DMS 273 (cell line): ENCODE measurements around the gene GYPC.
"Not testable (repeated sequence)": the region's sequence is repeated elsewhere in the genome, so short reads cannot be mapped to it uniquely, and the experiment has no call there.

Experiments used
- DNase-seq: peaks from one replicate; lab custom pipeline; 2025; ENCODE audit not compliant: unreplicated experiment; lab: John Stamatoyannopoulos, UW

The GYPC gene

DNA sequence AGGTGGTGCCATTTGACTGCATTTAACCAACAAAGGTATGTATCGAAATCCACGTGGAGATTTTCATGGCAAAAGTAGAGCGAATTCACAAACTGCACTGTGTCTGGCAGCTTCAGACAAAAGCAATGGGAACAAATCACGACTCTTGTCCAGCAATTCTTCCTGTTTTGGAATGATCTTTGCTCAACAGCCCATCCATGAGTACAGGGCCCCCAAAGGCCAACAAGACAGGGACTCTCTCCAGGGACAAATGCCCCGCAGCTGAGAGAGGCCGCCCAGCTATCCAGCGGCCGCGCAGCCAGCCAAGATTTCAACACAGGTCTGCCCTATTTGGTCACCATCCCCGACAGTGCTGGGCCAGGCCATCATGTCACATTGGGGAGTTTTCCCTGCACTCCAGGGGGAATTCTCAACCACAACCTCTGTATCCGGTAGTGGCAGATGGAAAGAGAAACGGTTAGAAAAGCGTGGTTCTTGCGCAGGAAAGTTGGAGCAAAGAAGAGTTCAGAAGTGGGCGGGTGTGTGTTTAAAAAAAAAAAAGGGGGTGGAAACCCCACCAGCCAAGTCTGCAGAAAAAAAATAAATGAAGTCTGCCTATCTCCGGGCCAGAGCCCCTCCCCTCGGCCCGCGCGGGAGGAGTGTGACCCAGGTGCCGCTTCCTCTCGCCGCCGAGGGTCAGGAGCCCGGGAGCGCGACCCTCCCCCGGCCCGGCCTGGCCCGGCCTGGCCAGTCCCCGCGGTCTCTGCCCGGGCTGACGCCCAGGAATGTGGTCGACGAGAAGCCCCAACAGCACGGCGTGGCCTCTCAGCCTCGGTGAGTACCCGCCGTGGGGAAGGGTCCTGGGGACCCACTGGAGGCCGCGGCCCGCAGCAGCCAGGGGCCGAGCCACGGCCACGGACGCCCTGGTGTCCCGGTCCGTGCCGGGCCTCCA, at the start of gene GYPC:
Gene GYPC (plus strand): TSS at position 659 of the 931 bp plus-strand sequence. CDS start 106 bp downstream, at position 765.
- peak; percentile 44 for DNase-seq

- no peak for DNase-seq
Observed at GRCh38 chr2:126614524-126615227, 41.3 kb upstream of the GYPC start.

DNA sequence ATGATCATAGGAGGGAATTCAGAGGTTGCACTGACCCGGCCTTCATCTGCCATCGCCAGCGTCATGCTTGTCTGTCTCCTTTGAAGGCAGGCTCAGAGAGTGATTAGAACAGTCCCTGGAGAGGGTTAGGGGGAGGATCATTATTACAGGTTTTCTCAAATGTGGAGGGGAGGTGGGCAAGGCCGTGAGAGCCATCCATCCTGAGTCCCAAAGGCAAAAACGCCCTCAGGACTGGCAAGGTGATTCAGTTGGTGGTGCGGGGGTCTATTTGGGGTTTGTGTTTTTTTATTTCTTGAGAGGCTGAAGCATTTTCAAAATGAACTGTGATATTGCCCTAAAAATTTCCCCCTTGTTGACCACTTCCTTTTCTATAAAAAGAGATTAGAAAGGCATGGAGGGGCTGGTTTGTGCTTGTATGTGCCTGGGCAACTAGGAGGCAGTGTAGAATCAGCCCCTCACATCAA, 39.3 kb upstream of the GYPC start:
- DNase-seq = no peak

DNA sequence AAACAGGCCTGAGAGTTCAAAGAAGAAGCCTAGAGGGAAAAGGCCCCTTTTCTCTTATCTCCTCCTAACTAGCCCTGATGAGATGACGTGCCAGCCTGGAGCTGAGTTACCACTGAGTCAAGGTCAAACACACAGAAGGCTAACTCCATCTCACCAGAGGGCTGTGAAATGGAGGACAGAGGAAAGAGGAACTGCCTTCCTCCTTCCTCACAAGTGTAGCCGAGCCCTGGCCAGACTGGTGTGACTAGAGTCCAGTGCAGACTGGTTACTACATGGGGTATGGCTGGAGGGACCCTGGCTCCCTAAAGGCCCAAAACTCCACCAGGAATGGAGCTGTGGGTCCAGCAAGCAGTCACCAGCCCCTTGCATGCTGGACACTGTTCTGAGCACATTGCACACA, 35.7 kb upstream of the GYPC start:
- no peak for DNase-seq

DNA sequence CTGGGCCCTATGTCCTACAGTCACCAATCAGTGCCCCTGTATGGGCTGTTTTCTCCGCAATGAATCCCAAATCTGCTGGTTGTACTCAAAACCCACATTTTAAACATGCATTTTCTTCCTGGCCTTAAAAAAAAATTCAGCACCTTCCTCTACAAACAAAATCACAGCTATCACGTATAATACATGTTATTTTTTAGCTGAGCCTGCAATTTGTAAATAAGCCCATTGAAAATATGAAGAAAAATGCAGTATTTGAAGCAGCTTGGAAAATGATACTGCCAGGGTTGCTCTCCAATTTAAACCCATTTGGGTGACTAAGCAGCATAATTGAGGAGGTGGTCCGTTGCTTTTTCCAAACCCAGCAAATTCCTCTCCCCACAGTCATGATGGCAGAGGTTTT, 33.0 kb upstream of the GYPC start:
- no peak for DNase-seq

GRCh38 chr2:126627643-126628042, 28.3 kb upstream of the GYPC start:
- no peak for DNase-seq

GRCh38 chr2:126634273-126634861, 21.6 kb upstream of the GYPC start:
- peak; percentile 47 for DNase-seq

DNA sequence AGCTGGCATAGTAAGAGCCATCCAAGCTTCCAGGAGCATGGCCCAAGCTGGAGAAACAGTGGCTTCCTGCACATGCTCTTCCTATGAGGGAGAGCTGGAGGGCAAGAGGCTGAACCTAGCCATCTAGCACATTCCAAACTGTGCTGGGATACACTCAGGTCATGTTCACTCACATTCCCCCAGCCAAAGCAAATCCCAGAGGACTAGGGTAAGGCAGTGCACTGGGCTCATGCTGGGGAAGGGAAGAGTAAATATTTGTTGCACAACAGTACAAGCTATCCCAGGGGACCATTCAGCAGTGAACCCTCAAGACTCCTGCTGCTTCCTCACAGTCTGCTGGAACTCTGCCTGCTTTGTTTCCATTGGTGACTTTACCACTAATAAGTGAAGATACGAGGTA, 20.7 kb upstream of the GYPC start:
- no peak for DNase-seq

GRCh38 chr2:126635736-126636135, 20.2 kb upstream of the GYPC start:
- no peak for DNase-seq

GRCh38 chr2:126637386-126637785, 18.6 kb upstream of the GYPC start:
- no peak for DNase-seq

DNA sequence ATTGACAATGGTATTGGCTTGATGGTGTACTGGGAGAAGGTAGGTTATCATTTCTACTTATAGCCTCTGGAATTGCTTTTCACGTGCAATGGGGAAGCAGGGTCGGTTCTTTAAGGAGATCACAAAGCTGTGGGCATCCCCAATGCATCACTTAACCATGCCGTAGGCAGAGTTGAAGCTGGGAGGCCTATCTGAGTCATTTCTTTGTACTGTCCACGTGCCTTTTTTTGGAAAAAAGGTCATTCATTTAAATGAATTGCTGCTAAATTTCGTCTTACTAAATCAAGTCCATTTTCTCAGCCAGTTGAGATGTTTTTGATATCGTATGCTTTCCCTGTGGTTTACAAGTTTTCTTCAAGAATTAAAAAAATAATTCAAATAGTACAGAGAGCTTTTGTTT, 17.2 kb upstream of the GYPC start:
- no peak for DNase-seq

DNA sequence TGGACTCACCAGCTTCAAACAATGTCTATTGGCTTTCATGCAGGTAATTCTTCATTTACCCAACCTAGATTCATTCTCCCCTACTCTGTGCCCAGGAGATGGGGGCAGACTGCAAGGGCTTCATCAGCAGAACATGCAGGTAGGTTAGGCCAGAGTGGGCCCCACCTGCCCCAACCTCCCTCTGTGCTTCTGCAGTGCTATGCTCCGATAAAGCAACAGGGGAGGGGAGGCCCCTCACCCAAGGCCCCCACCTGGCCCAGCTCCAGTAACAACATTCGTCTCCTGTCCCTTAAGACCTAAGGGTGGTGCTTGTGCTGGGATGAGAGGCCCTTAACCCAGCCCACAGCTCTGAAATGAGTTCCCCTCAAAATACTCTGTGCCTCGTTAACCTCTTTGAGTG, 16.7 kb upstream of the GYPC start:
- DNase-seq = no peak

DNA sequence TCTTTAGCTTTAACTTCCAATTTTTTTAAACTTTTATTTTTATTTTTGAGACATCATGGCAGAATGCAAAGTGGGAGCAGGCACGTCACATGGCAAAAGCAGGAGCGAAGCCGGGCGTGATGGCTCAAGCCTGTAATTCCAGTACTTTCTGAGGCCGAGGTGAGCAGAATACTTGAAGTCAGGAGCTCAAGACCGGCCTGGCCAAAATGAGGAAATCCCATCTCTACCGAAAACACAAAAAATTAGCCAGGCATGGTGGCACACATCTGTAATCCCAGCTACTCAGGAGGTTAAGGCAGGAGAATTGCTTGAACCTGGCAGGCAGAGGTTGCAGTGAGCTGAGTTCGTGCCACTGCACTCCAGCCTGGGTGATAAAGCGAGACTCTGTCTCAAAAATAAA, 14.7 kb upstream of the GYPC start:
- not testable (repeated sequence) for DNase-seq

- no peak for DNase-seq
Observed at GRCh38 chr2:126642031-126642430, 13.9 kb upstream of the GYPC start.

DNA sequence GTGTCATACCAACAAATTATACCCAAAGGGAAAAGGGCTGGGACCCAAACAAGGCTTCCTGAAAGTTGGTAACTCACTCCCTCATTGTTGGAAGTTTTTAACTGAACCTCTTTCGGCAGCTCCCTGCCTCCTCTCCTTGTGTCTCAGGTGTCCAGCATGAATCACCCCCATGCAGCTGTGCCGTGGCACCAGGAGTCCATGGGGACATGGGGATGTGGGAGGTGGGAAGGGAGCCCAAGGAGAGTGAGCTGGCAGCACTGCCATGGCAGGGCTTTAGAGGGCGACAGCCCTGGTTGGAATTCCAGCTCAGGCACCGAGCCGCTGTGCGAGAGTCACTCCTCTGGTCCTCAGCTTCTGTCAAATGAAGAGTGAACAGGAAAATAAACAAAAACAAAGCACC, 12.5 kb upstream of the GYPC start:
- DNase-seq = peak; percentile 36

DNA sequence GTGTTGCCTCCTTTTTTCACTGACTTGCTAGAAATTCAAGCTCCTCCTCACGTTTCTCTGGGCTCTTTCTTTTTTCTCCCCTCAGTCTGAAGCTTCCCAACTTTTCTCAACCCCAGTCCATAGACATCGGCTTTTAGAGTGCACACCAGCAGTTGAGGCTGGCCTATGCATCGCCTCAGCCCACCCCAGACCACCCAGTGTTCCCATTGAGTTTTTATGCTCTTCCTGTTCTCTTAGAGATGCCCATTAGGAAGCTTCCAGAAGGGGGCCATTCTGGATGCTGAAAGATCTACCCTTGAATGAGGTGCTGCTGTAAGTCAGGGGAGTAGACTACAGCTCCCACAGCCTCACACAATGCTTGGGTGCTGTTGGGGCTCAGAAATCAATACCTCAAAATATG, 12.0 kb upstream of the GYPC start:
- no peak for DNase-seq

DNA sequence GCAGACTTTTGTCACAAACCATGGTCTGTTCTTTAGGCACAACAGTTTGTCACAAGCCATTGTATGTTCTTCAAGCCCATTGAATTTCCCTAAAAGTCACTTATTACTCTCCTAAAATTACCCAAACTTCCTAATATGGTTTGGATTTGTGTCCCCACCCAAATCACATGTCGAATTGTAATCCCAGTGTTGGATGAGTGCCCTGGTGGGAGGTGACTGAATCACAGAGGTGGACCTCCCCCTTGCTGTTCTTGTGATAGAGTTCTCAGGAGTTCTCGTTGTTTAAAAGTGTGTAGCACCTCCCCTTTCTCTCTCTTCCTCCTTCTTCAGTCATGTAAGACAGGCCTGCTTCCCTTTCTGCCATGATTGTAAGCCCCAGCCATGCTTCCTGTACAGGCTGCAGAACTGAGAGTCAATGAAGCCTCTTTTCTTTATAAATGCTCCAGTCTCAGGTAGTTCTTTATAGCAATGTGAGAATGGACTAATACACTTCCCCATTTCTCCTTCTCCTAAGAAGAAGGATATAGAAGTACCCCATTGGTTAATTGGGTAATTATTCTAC, 11.2 kb upstream of the GYPC start:
- DNase-seq = no peak

DNA sequence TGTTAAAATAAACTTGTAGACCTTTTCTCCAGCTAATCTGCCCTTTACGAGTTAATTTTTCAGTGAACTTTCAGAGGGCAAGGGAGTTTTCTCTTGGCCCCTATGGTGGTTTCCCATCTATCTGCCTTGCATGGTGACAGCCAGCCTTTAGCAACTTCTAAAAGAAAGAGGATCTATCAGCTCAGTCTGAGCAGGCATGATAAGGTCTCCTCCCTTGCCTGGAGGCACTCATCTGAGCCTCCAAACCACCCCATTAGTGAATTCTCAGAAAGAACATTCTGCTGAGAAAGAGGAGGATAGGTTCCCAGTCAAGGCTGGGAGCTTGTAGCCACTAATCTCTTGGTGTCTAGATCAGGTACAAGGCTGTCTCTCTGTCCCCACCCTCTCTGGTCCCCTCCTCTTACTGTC, 10.7 kb upstream of the GYPC start:
- no peak for DNase-seq

- DNase-seq = no peak
Observed at GRCh38 chr2:126646026-126646425, 9.9 kb upstream of the GYPC start.

DNA sequence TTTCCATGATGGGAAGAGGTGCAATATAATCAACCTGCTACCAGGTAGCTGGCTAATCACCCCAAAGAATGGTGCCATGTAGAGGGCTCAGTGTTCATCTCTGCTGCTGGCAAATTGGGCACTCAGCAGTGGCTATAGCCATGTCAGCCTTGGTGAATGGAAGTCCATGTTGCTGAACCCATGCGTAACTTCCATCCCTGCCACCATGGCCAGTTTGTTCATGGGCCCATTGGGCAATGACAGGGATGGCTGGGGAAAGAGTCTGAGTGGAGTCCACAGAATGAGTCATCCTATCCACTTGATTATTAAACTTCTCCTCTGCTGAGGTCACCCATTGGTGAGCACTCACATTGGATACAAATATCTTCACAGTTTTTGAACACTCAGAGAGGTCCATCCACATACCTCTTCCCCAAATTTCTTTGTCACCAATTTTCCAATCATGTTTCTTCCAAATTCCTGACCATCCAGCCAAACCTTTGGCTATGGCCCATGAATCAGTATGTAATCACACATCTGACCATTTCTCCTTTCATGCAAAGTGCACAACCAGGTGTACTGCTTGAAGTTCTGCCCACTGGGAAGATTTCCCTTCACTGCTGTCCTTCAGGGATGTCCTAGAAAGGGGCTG, 8.1 kb upstream of the GYPC start:
- not testable (repeated sequence) for DNase-seq

DNA sequence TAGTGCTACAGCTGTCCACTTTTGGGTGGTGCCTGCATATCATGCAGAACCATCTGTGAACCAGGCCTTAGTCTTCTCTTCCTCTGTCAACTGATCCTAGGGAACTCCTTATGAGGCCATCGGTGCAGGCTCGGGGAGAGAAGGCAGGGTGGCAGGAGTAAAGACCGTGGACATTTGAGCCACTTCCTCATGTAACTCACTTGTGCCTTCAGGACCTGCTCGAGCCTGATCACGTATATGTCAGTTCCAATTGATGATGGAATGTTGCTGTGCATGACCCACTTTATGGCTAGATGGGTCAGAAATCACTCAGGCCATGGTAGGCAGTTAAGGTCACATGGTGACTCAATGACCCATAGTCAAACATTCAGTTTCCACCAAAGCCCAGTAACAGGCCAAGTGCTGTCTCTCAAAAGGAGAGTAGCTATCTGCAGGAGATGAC, 7.6 kb upstream of the GYPC start:
- not testable (repeated sequence) for DNase-seq
